Mesothelial cell of epicardium (in vitro differentiated cells): Measurements from ENCODE around the gene FGG. TPM values are rescaled to one million over a fixed set of nuclear protein-coding genes. Genes with fewer than 3 reads are reported as not detected.

Experiments used
- DNase-seq, 2 experiments: peaks; one replicate each; pipeline ENCODE4 v3.0.0; 2021; ENCODE audit warnings: low spot score in 2 of 2; ENCODE audit not compliant: unreplicated experiment in 2 of 2
- H3K27ac Mint-ChIP-seq: 2 replicates; pipeline ENCODE4 v1.8.0; 2021; ENCODE audit warnings: mixed read lengths
- H3K27me3 Mint-ChIP-seq: 2 replicates; pipeline ENCODE4 v1.8.0; 2021; ENCODE audit warnings: low read depth, mixed read lengths
- H3K36me3 Mint-ChIP-seq: 2 replicates; pipeline ENCODE4 v1.8.0; 2021; ENCODE audit warnings: mixed read lengths
- H3K4me1 Mint-ChIP-seq: 2 replicates; pipeline ENCODE4 v1.8.0; 2021; ENCODE audit warnings: mixed read lengths
- H3K4me3 Mint-ChIP-seq: 2 replicates; pipeline ENCODE4 v1.8.0; 2021; ENCODE audit warnings: mild to moderate bottlenecking, moderate library complexity, mixed read lengths
- H3K9me3 Mint-ChIP-seq: 2 replicates; pipeline ENCODE4 v1.8.0; 2021; ENCODE audit warnings: mixed read lengths
- CTCF ChIP-seq: fragments of 200-600 bp; sonication (generic); IDR thresholded peaks from one replicate; pipeline ENCODE4 v1.5.0; 2021; ENCODE audit warnings: antibody characterized with exemption; ENCODE audit not compliant: unreplicated experiment
- total RNA-seq: library from RNA; stranded (reverse); gene quantifications from 3 replicates; pipeline ENCODE4 v1.2.1, GENCODE V29; 2021

FGG gene
- total RNA-seq, 1 donor from 2014 or later, result 1.0 TPM

- Mint-ChIP-seq H3K27ac (no peak overlapping the region), H3K36me3 (no peaks in the 10 kb centered on the region), H3K4me3 (no peak overlapping the region), H3K4me1 (no peaks in the 10 kb centered on the region), H3K9me3 (no peaks in the 10 kb centered on the region), H3K27me3 (peaks cover 4% of the 10 kb centered on the region)
- no peak for DNase-seq
- no peak for TF ChIP-seq CTCF
Observed at GRCh38 chr4:154569584-154569983, 42.9 kb downstream of the FGG start.

- Mint-ChIP-seq H3K27me3 (peaks cover 4% of the 10 kb centered on the region), H3K36me3 (no peaks in the 10 kb centered on the region), H3K4me3 (no peak overlapping the region)
Observed at GRCh38 chr4:154569028-154569427, 43.4 kb downstream of the FGG start.

GRCh38 chr4:154566639-154567204 lies 45.7 kb downstream of the FGG start:
- H3K4me3 Mint-ChIP-seq, result no peak overlapping the region
- no peak for DNase-seq
- peaks cover 13% of the 10 kb centered on the region for H3K4me1 Mint-ChIP-seq
- H3K27me3 Mint-ChIP-seq, result peaks cover 2% of the 10 kb centered on the region
- H3K9me3 Mint-ChIP-seq, result no peaks in the 10 kb centered on the region
- TF ChIP-seq CTCF, result no peak
- H3K27ac Mint-ChIP-seq, result no peak overlapping the region
- H3K36me3 Mint-ChIP-seq, result no peaks in the 10 kb centered on the region

More at GRCh38 chr4:154569028-154569427, 43.4 kb downstream of the FGG start:
- Mint-ChIP-seq H3K4me1 (no peaks in the 10 kb centered on the region), H3K9me3 (no peaks in the 10 kb centered on the region), H3K27ac (no peak overlapping the region)
- no peak for DNase-seq
- TF ChIP-seq CTCF, result no peak

- no peaks in the 10 kb centered on the region for H3K36me3 Mint-ChIP-seq
- no peak overlapping the region for H3K27ac Mint-ChIP-seq
- H3K9me3 Mint-ChIP-seq, result no peaks in the 10 kb centered on the region
- H3K27me3 Mint-ChIP-seq, result peaks cover 2% of the 10 kb centered on the region
- no peak for TF ChIP-seq CTCF
- H3K4me1 Mint-ChIP-seq, result peaks cover 19% of the 10 kb centered on the region
- no peak for DNase-seq
- H3K4me3 Mint-ChIP-seq, result no peak overlapping the region
Observed at GRCh38 chr4:154565704-154566103, 46.8 kb downstream of the FGG start.

GRCh38 chr4:154564311-154564710 lies 48.1 kb downstream of the FGG start:
- H3K4me1 Mint-ChIP-seq, result peaks cover 30% of the 10 kb centered on the region
- no peaks in the 10 kb centered on the region for H3K36me3 Mint-ChIP-seq
- H3K4me3 Mint-ChIP-seq, result no peak overlapping the region

More at GRCh38 chr4:154564311-154564710, 48.1 kb downstream of the FGG start:
- no peak for TF ChIP-seq CTCF
- Mint-ChIP-seq H3K27ac (no peak overlapping the region), H3K9me3 (no peaks in the 10 kb centered on the region), H3K27me3 (peaks cover 2% of the 10 kb centered on the region)
- no peak for DNase-seq
